Measurements from ENCODE around the gene TENM3. TPM values are rescaled to one million over a fixed set of nuclear protein-coding genes. Genes with fewer than 3 reads are reported as not detected.
A peak's percentile ranks its signal among the peaks of the same experiment; 100 is the strongest.

TENM3 gene
- total RNA-seq, 2 donors from 2014 or later: 21.4 to 52.3 TPM

- no peak for TF ChIP-seq POLR2AphosphoS5 (IDR thresholded peaks at IDR 0.05)
- no peak for TF ChIP-seq CTCF (IDR thresholded peaks at IDR 0.05)
- no peak for TF ChIP-seq POLR2A (IDR thresholded peaks at IDR 0.05)
- no peaks in the 10 kb centered on the region for H3K27me3 ChIP-seq (replicated peaks; ENCODE audit: insufficient read depth)
- H3K27ac ChIP-seq: peak overlapping the region; percentile 76
- peak; percentile 42 for DNase-seq (ENCODE audit: low spot score)
- H3K4me1 ChIP-seq (replicated peaks): peaks cover 3% of the 10 kb centered on the region
- H3K4me3 ChIP-seq: peak overlapping the region; percentile 64 to 69
- H3K36me3 ChIP-seq: no peaks in the 10 kb centered on the region
- H3K9me3 ChIP-seq: no peaks in the 10 kb centered on the region
- 1% methylated on average over 30 of the region's 34 CpGs for WGBS
- intact Hi-C loops (cut with DNase I): loop anchor here (5.0 kb wide), 2 partner anchors 202 to 307 kb away; no protein-coding TSS in a partner anchor
These were observed 206.2 kb downstream of the TENM3 start for GRCh38 chr4:182449186-182449929.

DNA sequence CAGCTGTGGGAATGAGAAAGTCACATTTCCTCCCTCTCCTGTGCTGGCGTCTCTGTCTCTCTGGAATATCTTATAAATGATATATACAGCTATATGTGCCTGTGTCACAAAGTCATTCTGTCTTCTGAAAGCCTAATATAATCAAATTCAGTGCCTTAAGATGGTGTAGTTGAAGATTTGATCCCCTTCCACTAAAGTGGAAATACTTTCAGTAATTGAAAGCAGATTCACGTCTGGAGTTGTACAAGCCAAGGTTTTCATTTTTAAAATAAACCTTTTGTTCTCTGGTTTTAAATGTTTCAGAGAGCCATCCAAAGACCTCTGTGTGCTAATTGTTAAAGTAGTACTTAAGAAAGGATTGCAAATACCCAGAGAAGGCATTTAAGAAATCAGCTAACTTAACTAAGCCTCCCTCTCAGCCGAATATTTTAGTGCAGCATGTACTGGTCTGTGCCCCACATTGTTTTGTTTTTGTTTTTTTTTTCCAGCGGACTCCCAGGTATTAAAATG lies 206.8 kb downstream of the TENM3 start:
- peak overlapping the region; percentile 76 for H3K27ac ChIP-seq
- no peaks in the 10 kb centered on the region for H3K9me3 ChIP-seq
- H3K4me3 ChIP-seq: peak overlapping the region; percentile 64 to 69
- no peaks in the 10 kb centered on the region for H3K27me3 ChIP-seq (replicated peaks; ENCODE audit: insufficient read depth)
- no peaks in the 10 kb centered on the region for H3K36me3 ChIP-seq
- peaks cover 3% of the 10 kb centered on the region for H3K4me1 ChIP-seq (replicated peaks)
- no peak for TF ChIP-seq CTCF (IDR thresholded peaks at IDR 0.05)
- no peak for TF ChIP-seq POLR2A (IDR thresholded peaks at IDR 0.05)
- intact Hi-C loops (cut with DNase I): loop anchor here (5.0 kb wide), 2 partner anchors 203 to 308 kb away; no protein-coding TSS in a partner anchor
- 23% methylated on average over 4 of the region's 4 CpGs for WGBS
- DNase-seq (ENCODE audit: low spot score): no peak

- Histone ChIP-seq H3K27me3 (replicated peaks; ENCODE audit: insufficient read depth) (no peaks in the 10 kb centered on the region), H3K4me1 (replicated peaks) (peaks cover 3% of the 10 kb centered on the region), H3K27ac (no peak overlapping the region), H3K36me3 (no peaks in the 10 kb centered on the region), H3K9me3 (no peaks in the 10 kb centered on the region), H3K4me3 (no peak overlapping the region)
- DNase-seq (ENCODE audit: low spot score): no peak
- intact Hi-C loops (cut with DNase I): no loop called here
- TF ChIP-seq CTCF (IDR thresholded peaks at IDR 0.05) (no peak), POLR2A (IDR thresholded peaks at IDR 0.05) (no peak), POLR2AphosphoS5 (IDR thresholded peaks at IDR 0.05) (no peak)
- 78% methylated on average over 4 of the region's 4 CpGs for WGBS
These were observed 208.2 kb downstream of the TENM3 start for GRCh38 chr4:182451441-182451840.

- DNase-seq (ENCODE audit: low spot score): no peak
- Histone ChIP-seq H3K4me3 (no peak overlapping the region), H3K27ac (no peak overlapping the region), H3K4me1 (replicated peaks) (no peaks in the 10 kb centered on the region), H3K27me3 (replicated peaks; ENCODE audit: insufficient read depth) (no peaks in the 10 kb centered on the region), H3K36me3 (no peaks in the 10 kb centered on the region), H3K9me3 (no peaks in the 10 kb centered on the region)
- 84% methylated on average over 2 of the region's 2 CpGs for WGBS
- intact Hi-C loops (cut with DNase I): no loop called here
- TF ChIP-seq POLR2A (IDR thresholded peaks at IDR 0.05) (no peak), CTCF (IDR thresholded peaks at IDR 0.05) (no peak), POLR2AphosphoS5 (IDR thresholded peaks at IDR 0.05) (no peak)
These were observed 210.6 kb downstream of the TENM3 start for GRCh38 chr4:182453830-182454229.
